Urothelium cell line (cell line): ENCODE results near the gene TIMM9.
"Not testable (repeated sequence)": the region's sequence is repeated elsewhere in the genome, so short reads cannot be mapped to it uniquely, and the experiment has no call there.

ENCODE experiments used
- DNase-seq: peaks from one replicate; pipeline ENCODE4 v3.0.0; 2011; ENCODE audit warnings: low spot score, mixed read lengths
- FAIRE-seq: peaks from 2 replicates; lab custom pipeline; 2011; peaks lifted over from hg19 to GRCh38; lab: Jason Lieb, UNC

The TIMM9 gene

GRCh38 chr14:58398895-58399294, 28.4 kb downstream of the TIMM9 start:
- DNase-seq = no peak
- no peak for FAIRE-seq

GRCh38 chr14:58398495-58398894, 28.8 kb downstream of the TIMM9 start:
- no peak for DNase-seq
- FAIRE-seq = no peak

GRCh38 chr14:58397156-58397555, 30.2 kb downstream of the TIMM9 start:
- DNase-seq (no peak), FAIRE-seq (peak; percentile 27)

- DNase-seq (peak; percentile 96), FAIRE-seq (peak; percentile 68)
These were observed 31.2 kb downstream of the TIMM9 start, which contains the start of gene TOMM20L for GRCh38 chr14:58395812-58396788. Gene TOMM20L, plus strand, starts transcription at chr14:58395930. Its CDS starts 28 bp downstream, at chr14:58395958.

- DNase-seq (no peak), FAIRE-seq (no peak)
These were observed 31.8 kb downstream of the TIMM9 start for GRCh38 chr14:58395562-58395811.

GRCh38 chr14:58390830-58391229, 36.5 kb downstream of the TIMM9 start:
- FAIRE-seq (peak; percentile 20), DNase-seq (no peak)

- DNase-seq = no peak
- FAIRE-seq = no peak
These were observed 50.5 kb downstream of the TIMM9 start for GRCh38 chr14:58376791-58377190.

- FAIRE-seq = no peak
- DNase-seq = no peak
These were observed 58.4 kb downstream of the TIMM9 start for GRCh38 chr14:58368956-58369355.

- no peak for DNase-seq
- FAIRE-seq = no peak
These were observed 60.0 kb downstream of the TIMM9 start for GRCh38 chr14:58367296-58367695.

GRCh38 chr14:58364316-58364715, 63.0 kb downstream of the TIMM9 start:
- FAIRE-seq (no peak), DNase-seq (no peak)

- DNase-seq (peak; percentile 39), FAIRE-seq (peak; percentile 82)
These were observed 64.4 kb downstream of the TIMM9 start for GRCh38 chr14:58362798-58363412.

- FAIRE-seq, DNase-seq: not testable (repeated sequence)
These were observed 65.1 kb downstream of the TIMM9 start for GRCh38 chr14:58362272-58362671.
